ENCODE measurements around the gene SLC37A4. TPM values are rescaled to one million over a fixed set of nuclear protein-coding genes. Genes with fewer than 3 reads are reported as not detected.

Gene SLC37A4
- polyA plus RNA-seq, 1 donor (not counting 4 experiments of a cell fraction or from before 2014, with no cell fraction given) = 20.2 TPM

DNA sequence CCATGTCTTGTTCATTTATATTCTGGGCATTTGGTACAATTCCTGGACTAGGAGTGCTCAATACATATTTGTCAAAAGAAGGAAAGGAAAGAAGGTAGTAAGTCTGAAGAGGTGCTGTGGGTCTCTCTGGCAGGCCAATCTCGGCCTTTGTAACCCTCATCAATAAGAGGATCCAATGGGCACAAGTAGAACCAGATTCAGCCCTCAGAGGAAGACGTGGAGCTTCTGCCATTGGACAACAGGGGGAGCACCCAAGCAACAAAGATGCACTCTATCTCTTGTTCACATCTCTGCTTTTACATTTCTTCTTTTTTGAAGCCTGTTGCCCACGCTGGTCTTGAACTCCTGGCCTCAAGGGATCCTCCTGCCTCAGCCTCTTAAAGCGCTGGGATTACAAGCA, 34.7 kb upstream of the SLC37A4 start:
- dilution Hi-C loops (cut with MboI; ENCODE audit: extremely low pct_ligation_motif_present, low sequenced_read_pairs) = no loop called here
- H3K4me2 ChIP-seq (ENCODE audit: control insufficient read depth, extremely low read depth, insufficient read depth, low read depth, low read length) = no peak overlapping the region
- H3K4me1 ChIP-seq (ENCODE audit: control insufficient read depth, extremely low read depth, insufficient read depth, low read length) = peaks cover 5% of the 10 kb centered on the region
- TF ChIP-seq, protein P1, sequence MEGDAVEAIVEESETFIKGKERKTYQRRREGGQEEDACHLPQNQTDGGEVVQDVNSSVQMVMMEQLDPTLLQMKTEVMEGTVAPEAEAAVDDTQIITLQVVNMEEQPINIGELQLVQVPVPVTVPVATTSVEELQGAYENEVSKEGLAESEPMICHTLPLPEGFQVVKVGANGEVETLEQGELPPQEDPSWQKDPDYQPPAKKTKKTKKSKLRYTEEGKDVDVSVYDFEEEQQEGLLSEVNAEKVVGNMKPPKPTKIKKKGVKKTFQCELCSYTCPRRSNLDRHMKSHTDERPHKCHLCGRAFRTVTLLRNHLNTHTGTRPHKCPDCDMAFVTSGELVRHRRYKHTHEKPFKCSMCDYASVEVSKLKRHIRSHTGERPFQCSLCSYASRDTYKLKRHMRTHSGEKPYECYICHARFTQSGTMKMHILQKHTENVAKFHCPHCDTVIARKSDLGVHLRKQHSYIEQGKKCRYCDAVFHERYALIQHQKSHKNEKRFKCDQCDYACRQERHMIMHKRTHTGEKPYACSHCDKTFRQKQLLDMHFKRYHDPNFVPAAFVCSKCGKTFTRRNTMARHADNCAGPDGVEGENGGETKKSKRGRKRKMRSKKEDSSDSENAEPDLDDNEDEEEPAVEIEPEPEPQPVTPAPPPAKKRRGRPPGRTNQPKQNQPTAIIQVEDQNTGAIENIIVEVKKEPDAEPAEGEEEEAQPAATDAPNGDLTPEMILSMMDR (optimal IDR thresholded peaks at IDR 0.05 in 1 of 3, IDR thresholded peaks at IDR 0.05 in 1 of 3, conservative IDR thresholded peaks at IDR 0.05 in 1 of 3; ENCODE audit: extremely low read depth in 1 of 3, insufficient read depth in 2 of 3, low read length in 3 of 3) = peak; percentile 61 to 67 (median 61)
- TF ChIP-seq EZH2 (IDR thresholded peaks at IDR 0.05; ENCODE audit: low read length) = no peak
- no peaks in the 10 kb centered on the region for H4K20me1 ChIP-seq (ENCODE audit: control insufficient read depth, extremely low read depth, insufficient read depth, low read length)
- peaks cover 17% of the 10 kb centered on the region for H3K79me2 ChIP-seq (ENCODE audit: control insufficient read depth, insufficient read depth, low read length)
- H3K27ac ChIP-seq (ENCODE audit: control insufficient read depth, insufficient read depth, low read length) = no peak overlapping the region
- no peak overlapping the region for H2AFZ ChIP-seq (ENCODE audit: control insufficient read depth, low read length)
- no peaks in the 10 kb centered on the region for H3K9me1 ChIP-seq (ENCODE audit: control insufficient read depth, extremely low read depth, insufficient read depth, low read length)
- H3K4me3 ChIP-seq (ENCODE audit: control insufficient read depth in 2 of 3, extremely low read depth in 1 of 3, insufficient read depth in 2 of 3, low read depth in 1 of 3, low read length in 3 of 3) = no peak overlapping the region
- no peak for DNase-seq (ENCODE audit: low read depth, low spot score)
- H3K27me3 ChIP-seq (ENCODE audit: control insufficient read depth, extremely low read depth, insufficient read depth, low read length) = no peaks in the 10 kb centered on the region
- H3K36me3 ChIP-seq (ENCODE audit: control insufficient read depth in 2 of 2, extremely low read depth in 1 of 2, insufficient read depth in 2 of 2, low read length in 2 of 2) = peaks cover 0 to 2% of the 10 kb centered on the region in 2 experiments
- H3K9me3 ChIP-seq (ENCODE audit: control insufficient read depth, low read depth, low read length) = no peaks in the 10 kb centered on the region
- FAIRE-seq = no peak
- H3K9ac ChIP-seq (ENCODE audit: control insufficient read depth, extremely low read depth, insufficient read depth, low read length) = no peak overlapping the region

DNA sequence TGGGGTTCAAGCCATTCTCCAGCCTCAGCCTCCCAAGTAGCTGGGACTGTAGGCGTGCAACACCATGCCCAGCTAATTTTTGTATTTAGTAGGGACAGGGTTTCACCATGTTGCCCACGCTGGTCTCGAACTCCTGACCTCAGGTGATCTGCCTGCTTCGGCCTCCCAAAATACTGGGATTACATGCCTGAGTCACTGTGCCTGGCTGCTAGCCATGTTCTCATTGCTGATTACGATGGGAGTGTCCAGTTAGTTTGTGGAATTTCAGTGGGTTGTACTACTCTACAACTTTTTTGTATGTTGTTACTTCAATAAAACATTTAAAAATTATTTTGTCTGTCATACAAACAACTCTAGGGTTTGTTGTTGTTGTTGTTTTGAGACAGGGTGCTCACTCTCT, 32.1 kb upstream of the SLC37A4 start:
- H3K9me3 ChIP-seq (ENCODE audit: control insufficient read depth, low read depth, low read length) = no peaks in the 10 kb centered on the region
- no peak overlapping the region for H3K9ac ChIP-seq (ENCODE audit: control insufficient read depth, extremely low read depth, insufficient read depth, low read length)
- FAIRE-seq (no peak), DNase-seq (ENCODE audit: low read depth, low spot score) (no peak)
- no peaks in the 10 kb centered on the region for H3K36me3 ChIP-seq (ENCODE audit: control insufficient read depth in 2 of 2, extremely low read depth in 1 of 2, insufficient read depth in 2 of 2, low read length in 2 of 2)
- TF ChIP-seq, protein P1 (optimal IDR thresholded peaks at IDR 0.05 in 1 of 3, IDR thresholded peaks at IDR 0.05 in 1 of 3, conservative IDR thresholded peaks at IDR 0.05 in 1 of 3; ENCODE audit: extremely low read depth in 1 of 3, insufficient read depth in 2 of 3, low read length in 3 of 3) = no peak
- no peak for TF ChIP-seq EZH2 (IDR thresholded peaks at IDR 0.05; ENCODE audit: low read length)
- no peak overlapping the region for H2AFZ ChIP-seq (ENCODE audit: control insufficient read depth, low read length)
- H3K4me1 ChIP-seq (ENCODE audit: control insufficient read depth, extremely low read depth, insufficient read depth, low read length) = peaks cover 9% of the 10 kb centered on the region
- dilution Hi-C loops (cut with MboI; ENCODE audit: extremely low pct_ligation_motif_present, low sequenced_read_pairs) = no loop called here
- H3K4me2 ChIP-seq (ENCODE audit: control insufficient read depth, extremely low read depth, insufficient read depth, low read depth, low read length) = no peak overlapping the region
- no peaks in the 10 kb centered on the region for H3K27me3 ChIP-seq (ENCODE audit: control insufficient read depth, extremely low read depth, insufficient read depth, low read length)
- H4K20me1 ChIP-seq (ENCODE audit: control insufficient read depth, extremely low read depth, insufficient read depth, low read length) = no peaks in the 10 kb centered on the region
- no peak overlapping the region for H3K27ac ChIP-seq (ENCODE audit: control insufficient read depth, insufficient read depth, low read length)
- H3K4me3 ChIP-seq (ENCODE audit: control insufficient read depth in 2 of 3, extremely low read depth in 1 of 3, insufficient read depth in 2 of 3, low read depth in 1 of 3, low read length in 3 of 3) = no peak overlapping the region
- H3K79me2 ChIP-seq (ENCODE audit: control insufficient read depth, insufficient read depth, low read length) = peaks cover 9% of the 10 kb centered on the region
- H3K9me1 ChIP-seq (ENCODE audit: control insufficient read depth, extremely low read depth, insufficient read depth, low read length) = no peaks in the 10 kb centered on the region
